ENCODE results near the gene GPC5. TPM values are rescaled to one million over a fixed set of nuclear protein-coding genes. Genes with fewer than 3 reads are reported as not detected.

GPC5 gene
- total RNA-seq, 4 donors from 2014 or later: not detected

DNA sequence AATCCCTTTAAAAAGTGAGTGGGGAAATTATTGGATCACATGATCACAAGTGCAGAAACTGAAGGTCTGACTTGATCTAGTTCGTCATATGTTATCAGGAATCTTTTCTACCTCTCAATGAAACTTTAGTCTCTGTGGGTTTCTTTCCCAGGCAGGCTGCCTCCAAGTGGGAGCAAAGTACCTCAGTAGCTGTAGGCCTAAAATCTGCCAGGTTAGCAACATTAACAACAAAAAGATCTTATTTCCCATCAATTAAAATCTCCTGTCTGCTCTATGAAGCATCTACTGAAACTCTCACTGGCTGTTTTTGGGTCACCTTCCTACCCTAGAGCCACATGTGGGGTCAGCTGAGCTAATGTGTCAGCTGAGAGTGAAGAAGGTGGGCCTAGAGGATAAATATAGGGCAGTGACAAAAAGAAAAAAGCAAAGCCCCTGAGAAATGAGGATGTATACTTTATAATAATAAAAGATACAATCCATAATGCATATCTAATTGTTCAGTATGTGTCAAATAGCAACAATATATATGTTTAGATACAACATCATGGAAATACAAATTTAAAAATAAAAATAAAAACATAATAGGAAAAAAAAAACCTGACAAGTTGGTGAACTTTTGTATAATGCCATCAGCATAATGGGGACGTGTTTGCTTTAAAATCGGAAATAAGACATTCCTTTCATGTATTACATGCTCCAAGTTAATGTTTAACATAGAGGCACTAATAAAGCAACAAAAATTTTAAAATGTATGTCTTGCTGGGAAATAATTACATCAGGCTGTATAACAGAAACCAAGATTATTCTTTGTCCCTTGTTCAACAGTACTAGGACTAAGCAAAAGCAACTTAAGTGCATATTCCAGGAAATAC, 141.1 kb downstream of the GPC5 start:
- Histone ChIP-seq H3K27me3 (no peaks in the 10 kb centered on the region), H3K4me1 (no peaks in the 10 kb centered on the region), H3K27ac (no peak overlapping the region), H3K9me3 (no peaks in the 10 kb centered on the region), H3K4me3 (no peak overlapping the region), H3K36me3 (no peaks in the 10 kb centered on the region)
- intact Hi-C loops (cut with DNase I; ENCODE audit: low total_unique reads): no loop called here
- DNase-seq (no peak), ATAC-seq (no peak)
- in situ Hi-C loops (cut with MboI; ENCODE audit: low sequenced_read_pairs in 4 of 4): no loop called here
- TF ChIP-seq, protein P1, sequence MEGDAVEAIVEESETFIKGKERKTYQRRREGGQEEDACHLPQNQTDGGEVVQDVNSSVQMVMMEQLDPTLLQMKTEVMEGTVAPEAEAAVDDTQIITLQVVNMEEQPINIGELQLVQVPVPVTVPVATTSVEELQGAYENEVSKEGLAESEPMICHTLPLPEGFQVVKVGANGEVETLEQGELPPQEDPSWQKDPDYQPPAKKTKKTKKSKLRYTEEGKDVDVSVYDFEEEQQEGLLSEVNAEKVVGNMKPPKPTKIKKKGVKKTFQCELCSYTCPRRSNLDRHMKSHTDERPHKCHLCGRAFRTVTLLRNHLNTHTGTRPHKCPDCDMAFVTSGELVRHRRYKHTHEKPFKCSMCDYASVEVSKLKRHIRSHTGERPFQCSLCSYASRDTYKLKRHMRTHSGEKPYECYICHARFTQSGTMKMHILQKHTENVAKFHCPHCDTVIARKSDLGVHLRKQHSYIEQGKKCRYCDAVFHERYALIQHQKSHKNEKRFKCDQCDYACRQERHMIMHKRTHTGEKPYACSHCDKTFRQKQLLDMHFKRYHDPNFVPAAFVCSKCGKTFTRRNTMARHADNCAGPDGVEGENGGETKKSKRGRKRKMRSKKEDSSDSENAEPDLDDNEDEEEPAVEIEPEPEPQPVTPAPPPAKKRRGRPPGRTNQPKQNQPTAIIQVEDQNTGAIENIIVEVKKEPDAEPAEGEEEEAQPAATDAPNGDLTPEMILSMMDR (IDR thresholded peaks at IDR 0.05 in 4 of 5, conservative IDR thresholded peaks at IDR 0.05 in 1 of 5): no peak
- no peak for TF ChIP-seq POLR2A (IDR thresholded peaks at IDR 0.05)

GRCh38 chr13:91540158-91540736, 141.8 kb downstream of the GPC5 start:
- no peaks in the 10 kb centered on the region for H3K9me3 ChIP-seq
- no peaks in the 10 kb centered on the region for H3K27me3 ChIP-seq
- ATAC-seq: no peak
- in situ Hi-C loops (cut with MboI; ENCODE audit: low sequenced_read_pairs in 4 of 4): no loop called here
- H3K27ac ChIP-seq: no peak overlapping the region
- TF ChIP-seq POLR2A (IDR thresholded peaks at IDR 0.05): no peak
- TF ChIP-seq, protein P1 (IDR thresholded peaks at IDR 0.05 in 4 of 5, conservative IDR thresholded peaks at IDR 0.05 in 1 of 5): no peak
- no peaks in the 10 kb centered on the region for H3K36me3 ChIP-seq
- no peaks in the 10 kb centered on the region for H3K4me1 ChIP-seq
- no peak overlapping the region for H3K4me3 ChIP-seq
- no peak for DNase-seq
- intact Hi-C loops (cut with DNase I; ENCODE audit: low total_unique reads): no loop called here

DNA sequence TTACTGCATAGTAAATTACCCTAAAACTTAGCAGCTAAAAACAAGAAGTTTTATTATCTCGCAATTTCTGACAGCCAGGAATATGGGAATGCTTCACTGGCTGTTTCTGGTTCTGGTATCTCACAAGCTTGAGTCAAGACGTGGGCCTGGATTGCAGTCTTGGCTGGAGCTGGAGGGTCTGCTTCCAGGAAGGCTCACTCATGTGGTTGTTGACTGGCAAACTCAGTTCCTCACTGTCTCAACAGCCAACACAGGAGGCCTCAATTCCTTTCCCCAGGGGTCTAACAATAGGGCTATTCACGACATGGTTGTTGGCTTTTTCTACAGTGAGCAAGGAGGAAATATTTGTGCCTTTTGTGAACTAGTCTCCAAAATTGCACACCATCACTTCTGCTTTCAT, 146.3 kb downstream of the GPC5 start:
- in situ Hi-C loops (cut with MboI; ENCODE audit: low sequenced_read_pairs in 4 of 4) (no loop called here), intact Hi-C loops (cut with DNase I; ENCODE audit: low total_unique reads) (no loop called here)
- no peaks in the 10 kb centered on the region for H3K4me1 ChIP-seq
- H3K9me3 ChIP-seq: no peaks in the 10 kb centered on the region
- TF ChIP-seq, protein P1 (IDR thresholded peaks at IDR 0.05 in 4 of 5, conservative IDR thresholded peaks at IDR 0.05 in 1 of 5): no peak
- no peak for TF ChIP-seq POLR2A (IDR thresholded peaks at IDR 0.05)
- no peak for ATAC-seq
- DNase-seq: no peak
- H3K4me3 ChIP-seq: no peak overlapping the region
- H3K27ac ChIP-seq: no peak overlapping the region
- no peaks in the 10 kb centered on the region for H3K27me3 ChIP-seq
- H3K36me3 ChIP-seq: no peaks in the 10 kb centered on the region

GRCh38 chr13:91546900-91547299, 148.5 kb downstream of the GPC5 start:
- no peaks in the 10 kb centered on the region for H3K4me1 ChIP-seq
- TF ChIP-seq POLR2A (IDR thresholded peaks at IDR 0.05): no peak
- H3K27ac ChIP-seq: no peak overlapping the region
- intact Hi-C loops (cut with DNase I; ENCODE audit: low total_unique reads): no loop called here
- H3K9me3 ChIP-seq: no peaks in the 10 kb centered on the region
- no peak for ATAC-seq
- H3K36me3 ChIP-seq: no peaks in the 10 kb centered on the region
- in situ Hi-C loops (cut with MboI; ENCODE audit: low sequenced_read_pairs in 4 of 4): no loop called here
- H3K27me3 ChIP-seq: no peaks in the 10 kb centered on the region
- no peak overlapping the region for H3K4me3 ChIP-seq
- DNase-seq: no peak

DNA sequence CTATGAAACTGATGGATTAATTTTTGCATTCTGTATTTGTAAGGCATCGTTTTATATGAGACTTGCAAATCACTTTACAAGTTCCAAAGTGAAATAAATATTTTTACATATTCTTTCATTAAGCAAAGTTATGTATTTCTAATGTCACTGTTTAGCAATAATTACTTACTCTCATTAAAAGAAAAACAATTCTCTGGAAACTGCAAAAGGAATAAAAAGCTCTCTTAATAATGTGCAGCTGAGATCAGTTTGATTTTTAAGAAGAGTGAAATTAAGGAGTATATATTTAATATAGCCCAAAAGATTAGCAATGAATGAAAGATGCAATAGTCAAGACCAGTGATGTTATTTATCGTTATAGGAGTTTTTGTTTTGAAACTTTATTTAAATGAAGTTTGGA, 155.2 kb downstream of the GPC5 start:
- DNase-seq (no peak), ATAC-seq (no peak)
- no peaks in the 10 kb centered on the region for H3K4me1 ChIP-seq
- H3K4me3 ChIP-seq: no peak overlapping the region
- in situ Hi-C loops (cut with MboI; ENCODE audit: low sequenced_read_pairs in 4 of 4) (no loop called here), intact Hi-C loops (cut with DNase I; ENCODE audit: low total_unique reads) (no loop called here)
- no peak overlapping the region for H3K27ac ChIP-seq
- no peaks in the 10 kb centered on the region for H3K36me3 ChIP-seq
- TF ChIP-seq, protein P1 (IDR thresholded peaks at IDR 0.05 in 4 of 5, conservative IDR thresholded peaks at IDR 0.05 in 1 of 5): no peak
- no peak for TF ChIP-seq POLR2A (IDR thresholded peaks at IDR 0.05)
- H3K9me3 ChIP-seq: no peaks in the 10 kb centered on the region
- no peaks in the 10 kb centered on the region for H3K27me3 ChIP-seq

All from gastrocnemius medialis (tissue), 4 donors.